GM18517 (cell line): ENCODE data around the gene C18orf63.
"Not testable (repeated sequence)": the region's sequence is repeated elsewhere in the genome, so short reads cannot be mapped to it uniquely, and the experiment has no call there.

ENCODE experiments used
- ATAC-seq: cut with Tn5 transposase; IDR thresholded peaks from one replicate; pipeline ENCODE4 v1.9.1; 2021; ENCODE audit warnings: mild to moderate bottlenecking, moderate library complexity; ENCODE audit not compliant: unreplicated experiment

The C18orf63 gene

DNA sequence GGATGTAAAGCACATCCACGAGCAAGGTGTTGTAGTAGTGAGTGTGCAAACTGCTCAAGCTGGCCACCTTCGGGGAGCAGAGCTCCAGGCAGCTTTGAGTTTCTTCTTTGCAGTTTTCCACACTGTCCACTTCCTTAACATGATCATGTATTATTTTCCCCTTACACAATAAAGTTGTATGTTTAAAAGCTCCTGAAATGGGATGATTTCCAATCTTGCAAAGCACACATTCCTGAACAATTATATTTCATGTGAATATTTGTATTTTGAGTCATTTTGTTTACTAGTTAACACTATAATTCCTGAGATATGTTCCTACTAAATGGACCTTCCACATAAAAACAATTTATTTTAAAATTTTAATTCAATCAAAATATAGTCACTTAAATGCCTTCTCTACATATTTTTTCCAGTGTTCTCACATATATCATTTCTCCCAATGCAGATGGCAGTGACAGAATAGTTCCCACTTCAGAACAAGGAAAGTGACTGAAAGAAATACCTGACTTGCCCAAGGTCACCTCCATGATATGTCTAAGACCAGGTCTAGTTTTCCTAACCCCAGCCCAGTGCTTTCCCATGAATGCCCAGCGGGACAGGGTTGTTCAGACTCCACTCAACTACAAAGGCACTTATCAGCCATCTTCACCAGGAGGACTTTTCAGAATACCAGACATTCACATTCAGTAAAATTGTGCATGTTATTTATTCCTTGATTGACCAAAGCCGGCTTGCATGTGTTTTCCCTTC is 29.4 kb upstream of the C18orf63 start:
- no peak for ATAC-seq

DNA sequence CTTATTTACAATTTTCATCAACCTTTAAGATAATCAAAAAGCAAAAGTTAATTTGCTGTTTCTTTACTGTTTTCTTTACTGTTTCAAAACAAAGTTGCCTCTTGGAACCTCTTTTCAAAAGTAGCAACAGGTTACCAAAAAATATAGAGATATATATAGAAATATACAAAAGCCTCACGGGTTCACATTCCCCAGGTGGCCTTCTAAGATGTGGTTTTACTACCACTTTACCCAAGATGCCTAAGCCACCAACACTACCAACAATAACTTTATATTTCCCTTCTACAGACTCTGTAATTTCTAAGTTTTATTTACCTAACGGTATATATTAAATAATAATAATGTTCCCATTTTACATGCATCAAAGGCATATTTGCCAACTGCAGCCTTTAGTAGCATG is 28.8 kb upstream of the C18orf63 start:
- ATAC-seq = no peak

DNA sequence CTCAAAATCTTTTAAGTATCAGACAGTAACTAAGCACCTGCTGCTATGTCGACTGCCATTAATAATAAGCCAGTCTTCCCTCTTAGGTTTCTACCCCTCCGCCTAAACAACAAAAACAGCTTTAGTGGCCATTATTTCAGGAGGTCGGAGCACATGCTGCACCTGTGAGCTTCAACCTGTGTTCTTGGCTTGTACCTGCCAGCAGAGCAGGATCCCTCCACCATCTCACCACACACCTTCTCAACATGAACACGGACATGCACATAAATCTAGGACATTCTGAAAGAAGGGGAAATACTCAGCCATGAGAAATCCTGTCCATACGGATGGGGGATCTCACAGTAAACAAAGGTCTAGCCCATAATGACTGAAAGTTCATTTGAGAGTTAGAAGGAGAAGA is 27.6 kb upstream of the C18orf63 start:
- no peak for ATAC-seq

DNA sequence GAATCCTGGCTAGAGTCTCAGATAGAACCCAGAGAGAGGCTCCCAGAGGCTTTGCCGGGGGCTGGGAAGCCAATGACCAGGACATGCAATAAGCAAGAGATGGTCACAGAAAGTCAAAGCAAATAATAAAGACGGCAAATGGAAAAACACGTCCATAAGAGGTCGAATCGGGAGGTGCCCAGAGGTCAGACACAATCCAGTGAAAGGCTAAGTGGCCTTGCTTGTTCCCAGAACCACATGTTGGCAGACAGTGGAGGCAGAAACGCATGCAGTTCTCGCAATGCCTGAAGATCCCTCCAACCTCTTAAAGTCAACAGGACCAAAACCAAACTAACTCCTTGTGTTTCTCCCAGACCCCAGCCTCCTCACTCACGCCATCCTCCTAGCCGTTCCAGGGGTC is 26.9 kb upstream of the C18orf63 start:
- ATAC-seq = no peak

DNA sequence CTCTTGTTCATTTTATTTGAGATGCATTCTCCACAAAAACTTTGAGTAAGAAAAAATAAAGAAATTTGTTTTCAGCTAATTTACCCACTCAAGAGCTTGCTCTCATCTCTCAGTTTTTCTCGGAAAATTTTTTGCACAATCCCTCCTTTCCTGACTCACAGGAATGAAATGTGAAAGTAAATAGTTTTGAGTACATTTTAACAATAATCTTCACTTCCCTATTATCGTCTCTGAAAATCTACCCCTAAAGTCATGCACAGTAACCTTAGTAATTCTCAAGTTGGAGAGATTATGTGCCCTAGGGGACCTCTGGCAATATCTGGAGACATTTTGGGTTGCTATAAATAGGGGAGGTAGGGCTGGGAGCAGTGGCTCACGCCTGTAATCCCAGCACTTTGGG is 26.5 kb upstream of the C18orf63 start:
- ATAC-seq = no peak

DNA sequence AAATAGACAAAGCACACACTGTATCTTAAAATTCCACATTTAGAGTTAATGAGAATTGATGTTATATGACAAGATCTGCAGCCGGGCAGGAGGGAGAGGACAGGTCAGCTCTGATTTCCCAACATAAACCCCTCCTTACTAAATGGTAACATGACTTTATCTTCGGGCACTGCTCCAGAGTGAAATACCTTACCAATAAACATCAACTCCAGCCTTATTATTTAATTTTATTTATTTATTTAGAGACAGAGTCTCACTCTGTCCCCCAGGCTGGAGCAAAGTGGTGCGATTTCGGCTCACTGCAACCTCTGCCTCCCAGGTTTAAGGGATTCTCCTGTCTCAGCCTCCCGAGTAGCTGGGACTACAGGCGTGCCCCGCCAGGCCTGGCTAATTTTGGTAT is 25.6 kb upstream of the C18orf63 start:
- no peak for ATAC-seq

DNA sequence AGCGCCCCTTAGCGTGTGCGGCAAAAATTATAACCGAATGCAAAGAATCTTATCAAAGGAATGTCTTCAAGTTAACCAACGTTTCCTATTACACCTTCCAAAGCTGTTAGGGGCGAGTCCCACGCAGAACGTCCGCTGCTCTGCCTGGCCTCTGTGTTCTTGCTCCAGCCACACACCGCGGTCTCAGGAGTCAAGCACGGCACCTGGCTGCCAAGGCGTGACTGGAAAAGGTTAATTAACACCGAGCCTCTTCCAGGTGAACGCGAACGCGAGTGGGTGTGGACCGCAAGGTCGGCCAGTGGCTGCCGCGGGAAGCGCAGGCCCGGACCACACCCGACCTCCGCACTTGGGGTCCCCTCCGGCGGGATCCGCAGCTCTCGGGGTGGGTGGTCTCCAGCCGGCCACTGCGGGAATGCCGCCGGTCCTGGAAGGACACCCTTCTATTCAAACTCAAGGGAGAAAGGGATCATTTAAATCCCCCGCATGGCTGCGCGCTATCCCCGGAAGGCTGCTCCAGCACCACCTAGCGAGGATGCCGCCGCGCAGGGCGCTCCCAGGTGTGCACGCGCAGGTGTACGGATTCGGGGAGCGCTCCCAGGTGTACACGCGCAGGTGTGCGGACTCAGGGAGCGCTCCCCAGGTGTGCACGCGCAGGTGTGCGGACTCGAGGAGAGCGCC is 24.7 kb upstream of the C18orf63 start:
- no peak for ATAC-seq

DNA sequence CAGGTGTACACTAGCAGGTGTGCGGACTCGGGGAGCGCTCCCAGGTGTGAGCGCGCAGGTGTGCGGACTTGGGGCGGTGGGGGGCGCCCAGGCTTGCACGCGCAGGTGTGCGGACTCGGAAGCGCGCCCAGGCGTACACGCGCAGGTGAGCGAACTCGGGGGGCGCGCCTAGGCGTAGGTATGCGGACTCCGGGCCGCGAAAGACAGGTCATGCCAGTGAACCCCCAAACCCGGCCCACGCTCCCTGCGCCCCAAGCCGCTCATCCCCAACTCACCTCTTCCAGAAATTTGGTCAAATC is 24.2 kb upstream of the C18orf63 start:
- no peak for ATAC-seq

DNA sequence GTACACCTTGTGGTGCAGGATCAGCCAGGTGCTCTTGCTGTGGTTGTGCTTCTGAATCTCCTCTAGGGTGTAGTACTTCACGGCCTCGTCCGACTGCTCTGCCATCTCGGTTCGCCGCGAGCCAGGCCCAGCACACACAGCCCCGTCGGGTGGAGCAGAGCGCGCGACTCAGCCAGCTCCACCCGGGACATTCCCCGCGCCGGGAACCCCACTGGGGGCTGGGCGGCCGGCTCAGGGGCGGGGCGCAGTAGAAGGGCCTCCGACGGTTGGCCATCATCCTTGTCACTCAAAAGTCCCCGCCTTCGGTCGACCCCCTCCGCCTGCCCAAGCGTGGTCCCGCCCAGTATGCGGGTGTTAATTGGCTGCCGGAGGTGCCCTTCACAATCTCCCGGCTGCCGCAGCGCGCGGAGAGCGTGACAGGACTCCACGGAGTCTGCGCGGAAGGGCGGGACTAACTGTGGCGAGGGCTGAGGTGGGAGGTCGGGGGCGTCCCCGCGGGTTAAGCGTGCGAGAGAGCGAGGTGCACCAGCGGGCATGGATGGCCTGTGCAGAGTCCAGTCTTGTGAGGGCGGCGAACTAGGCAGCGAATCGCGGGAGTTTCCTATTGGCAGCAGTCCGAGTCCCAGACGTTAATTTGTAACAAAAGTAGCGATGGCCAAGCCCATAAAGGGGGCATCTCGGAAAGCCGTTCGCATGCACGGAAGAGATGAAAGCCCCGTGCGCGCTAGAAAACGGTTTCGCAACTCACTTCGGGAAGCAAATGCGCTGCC is 23.7 kb upstream of the C18orf63 start, which contains the start of gene CYB5A:
CYB5A (minus strand) TSS at position 193 of the 770 bp plus-strand sequence; CDS start at position 105, 88 bp downstream.
- ATAC-seq = peak; percentile 99

DNA sequence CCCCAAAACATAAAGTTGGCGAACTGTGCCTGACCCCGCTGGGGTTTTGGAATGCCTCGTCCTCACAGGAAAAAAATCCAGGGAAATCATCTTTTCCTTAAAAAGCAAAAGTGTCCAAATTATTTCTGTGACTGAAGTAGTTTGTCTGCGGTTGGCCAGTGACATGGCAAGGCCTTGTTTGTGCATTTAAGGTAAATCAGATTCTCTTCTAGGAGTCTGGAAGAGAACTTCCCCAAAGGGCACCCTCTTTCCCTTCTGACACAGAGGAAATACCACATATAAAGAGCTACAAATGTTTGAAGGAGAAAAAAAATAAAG is 23.1 kb upstream of the C18orf63 start:
- no peak for ATAC-seq

DNA sequence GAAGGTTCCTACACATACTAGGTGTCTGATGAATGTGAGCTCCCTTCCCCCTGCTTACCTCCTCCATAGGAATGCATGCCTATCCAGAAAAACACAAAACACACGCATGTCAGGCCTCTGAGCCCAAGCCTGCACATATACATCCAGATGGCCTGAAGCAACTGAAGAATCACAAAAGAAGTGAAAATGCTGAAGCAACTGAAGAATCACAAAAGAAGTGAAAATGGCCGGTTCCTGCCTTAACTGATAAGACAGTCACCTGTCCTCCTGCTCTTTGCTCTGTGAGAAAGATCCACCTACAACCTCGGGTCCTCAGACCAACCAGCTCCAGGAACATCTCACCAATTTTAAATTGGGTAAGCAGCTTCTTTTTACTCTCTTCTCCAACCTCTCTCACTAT is 22.7 kb upstream of the C18orf63 start:
- ATAC-seq = not testable (repeated sequence)

DNA sequence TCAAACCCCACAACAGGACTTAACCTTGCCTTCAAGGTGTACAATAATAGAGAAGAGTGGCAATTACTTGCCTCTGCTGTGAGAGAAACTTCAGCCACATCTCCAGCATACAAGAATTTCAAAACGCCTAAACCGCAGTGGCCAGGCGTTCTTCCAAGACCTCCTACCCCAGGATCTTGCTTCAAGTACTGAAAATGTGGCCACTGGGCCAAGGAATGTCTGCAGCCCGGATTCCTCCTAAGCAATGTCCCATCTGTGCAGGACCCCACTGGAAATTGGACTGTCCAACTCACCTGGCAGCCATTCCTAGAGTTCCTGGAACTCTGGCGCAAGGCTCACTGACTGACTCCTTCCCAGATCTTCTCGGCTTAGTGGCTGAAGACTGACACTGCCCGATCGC is 21.1 kb upstream of the C18orf63 start:
- no peak for ATAC-seq

DNA sequence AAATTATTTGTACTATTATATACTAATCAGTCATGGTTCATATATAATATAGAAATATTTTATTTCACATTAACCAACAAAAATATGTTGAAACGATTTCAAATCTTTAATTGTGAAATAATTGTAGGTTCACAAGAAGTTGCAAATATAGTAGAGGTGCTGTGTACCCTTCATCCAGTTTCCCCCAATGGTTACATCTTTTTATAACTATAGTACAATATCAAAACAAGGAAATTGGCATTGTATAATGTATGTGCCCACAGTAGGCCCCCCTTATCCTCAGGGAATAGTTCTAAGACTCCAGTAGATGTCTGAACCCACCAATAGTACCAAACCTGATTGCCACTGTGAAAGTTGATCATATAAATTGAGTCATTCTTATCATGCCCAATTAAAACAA is 16.5 kb upstream of the C18orf63 start:
- ATAC-seq = no peak

DNA sequence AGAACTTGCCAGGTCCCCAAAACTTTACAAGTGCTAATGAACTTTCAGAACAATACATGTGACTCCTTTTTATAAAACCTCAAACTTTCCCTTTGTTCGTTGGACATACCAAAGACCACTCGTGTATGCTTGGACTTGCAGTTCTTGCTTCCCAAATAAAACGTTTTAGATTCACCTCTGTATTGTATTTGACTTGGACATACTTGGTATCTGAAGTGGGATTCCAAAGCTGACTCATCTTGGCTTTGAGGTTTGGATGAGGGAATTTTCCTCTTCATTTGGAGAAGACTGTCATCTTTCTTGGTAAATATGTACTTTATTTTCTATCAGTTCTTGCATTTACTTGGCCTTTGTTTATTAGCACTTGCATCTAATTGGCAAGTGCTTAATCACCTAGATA is 15.9 kb upstream of the C18orf63 start:
- ATAC-seq = no peak

DNA sequence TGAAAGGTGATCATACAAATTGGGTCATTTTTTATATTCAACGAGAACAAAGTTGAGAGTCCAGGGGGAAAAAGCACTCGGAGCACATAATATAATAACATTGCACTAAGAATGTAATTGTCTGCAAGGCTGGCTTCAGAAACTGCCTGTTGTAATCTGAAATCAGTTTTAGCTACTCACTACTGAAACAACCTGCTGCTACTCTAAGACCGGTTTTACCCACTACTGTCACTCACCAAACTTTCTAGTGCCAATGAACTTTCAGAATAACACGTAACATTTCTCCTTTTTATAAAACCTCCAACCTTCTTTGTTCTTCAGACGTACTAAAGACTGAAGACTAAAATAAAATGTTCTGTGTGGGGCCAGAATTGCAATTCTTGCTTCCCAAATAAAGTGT is 12.3 kb upstream of the C18orf63 start:
- ATAC-seq = no peak

DNA sequence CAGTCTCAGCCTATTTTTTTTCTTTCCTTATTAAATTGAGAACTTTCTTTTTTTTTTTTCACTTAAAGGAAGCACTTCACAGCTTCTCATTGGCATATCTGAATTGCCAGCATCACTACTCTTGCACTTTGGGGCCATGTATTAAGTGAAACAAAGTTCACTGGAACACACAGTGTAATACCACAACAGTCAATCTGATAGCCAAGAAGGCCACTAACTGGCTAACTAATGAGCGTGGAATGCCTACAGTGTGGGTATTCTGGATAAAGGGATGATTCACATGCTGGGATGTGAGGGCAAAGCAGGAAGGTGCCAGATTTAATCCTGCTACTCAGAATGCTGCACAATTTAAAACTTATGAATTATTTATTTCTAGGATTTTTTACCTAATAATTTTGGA is 11.7 kb upstream of the C18orf63 start:
- no peak for ATAC-seq

DNA sequence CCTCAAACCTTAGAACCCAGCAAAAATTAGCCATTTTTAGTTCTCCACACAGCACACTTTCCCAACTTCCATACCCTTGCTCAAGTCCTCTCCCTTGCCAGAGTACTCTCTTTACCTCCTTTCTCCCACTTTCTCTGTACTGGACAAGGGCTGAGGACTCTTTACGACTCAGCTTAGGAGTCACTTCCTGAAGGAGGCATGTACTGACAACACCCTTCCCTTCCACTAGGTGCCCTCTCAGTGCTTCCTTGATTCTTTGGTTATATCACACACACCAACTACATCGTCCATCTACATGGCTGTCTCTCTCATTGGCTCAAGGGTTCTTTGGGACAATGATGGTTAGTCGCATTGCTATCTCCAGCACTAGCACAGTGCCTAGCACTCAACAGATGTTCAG is 5.2 kb upstream of the C18orf63 start:
- ATAC-seq = peak; percentile 91

DNA sequence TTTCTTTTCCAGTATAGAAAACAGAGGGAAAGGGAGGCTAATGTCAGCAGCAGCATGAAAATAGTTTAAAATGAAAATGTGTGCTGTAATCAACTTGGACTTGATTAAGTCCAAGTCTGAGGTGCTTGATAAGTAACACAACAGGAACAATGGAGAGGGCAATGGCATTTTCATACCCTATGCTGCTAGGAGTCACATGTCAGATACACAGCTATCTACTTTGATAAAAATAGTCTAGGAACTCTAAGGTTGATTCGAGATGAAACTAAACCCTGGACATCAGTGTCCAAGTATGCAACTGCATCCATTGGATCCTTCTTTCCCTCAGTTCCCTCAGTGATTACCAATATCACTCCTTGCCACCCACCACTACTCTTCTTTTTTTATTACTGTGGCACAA is 4.6 kb upstream of the C18orf63 start:
- no peak for ATAC-seq

DNA sequence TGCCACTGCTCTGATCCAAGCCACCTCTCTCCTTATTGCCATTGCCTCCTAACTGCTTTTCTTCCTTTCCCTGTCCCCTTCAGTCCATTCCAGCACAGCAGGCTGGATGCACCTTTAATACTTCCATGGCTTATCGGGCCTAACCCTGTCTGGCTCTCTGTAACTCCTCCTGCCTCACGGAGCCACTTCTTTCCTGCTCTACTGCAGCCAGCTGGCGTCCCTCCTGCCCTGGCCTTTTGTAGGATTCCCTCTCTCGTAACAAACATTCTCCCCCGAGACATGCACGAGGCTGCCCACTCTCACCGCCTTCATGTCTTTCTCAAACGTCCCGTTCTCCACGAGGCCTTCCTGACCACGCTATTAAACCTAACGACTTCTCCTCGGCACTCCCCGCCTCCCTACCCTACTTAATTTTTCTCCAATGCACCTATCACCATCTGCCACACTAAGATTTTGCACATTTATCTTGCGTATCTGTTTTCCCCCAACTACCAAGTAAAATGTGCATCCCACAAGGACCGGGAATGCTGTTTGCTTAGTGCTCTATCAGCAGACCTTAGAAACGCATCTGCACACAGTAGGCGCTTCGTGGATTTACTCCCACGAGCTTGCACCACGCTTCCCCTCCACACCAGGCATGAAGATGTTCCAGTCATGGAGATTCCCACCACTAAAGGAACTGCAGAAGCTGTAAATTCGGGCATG is 728 bp upstream of the C18orf63 start:
- no peak for ATAC-seq

DNA sequence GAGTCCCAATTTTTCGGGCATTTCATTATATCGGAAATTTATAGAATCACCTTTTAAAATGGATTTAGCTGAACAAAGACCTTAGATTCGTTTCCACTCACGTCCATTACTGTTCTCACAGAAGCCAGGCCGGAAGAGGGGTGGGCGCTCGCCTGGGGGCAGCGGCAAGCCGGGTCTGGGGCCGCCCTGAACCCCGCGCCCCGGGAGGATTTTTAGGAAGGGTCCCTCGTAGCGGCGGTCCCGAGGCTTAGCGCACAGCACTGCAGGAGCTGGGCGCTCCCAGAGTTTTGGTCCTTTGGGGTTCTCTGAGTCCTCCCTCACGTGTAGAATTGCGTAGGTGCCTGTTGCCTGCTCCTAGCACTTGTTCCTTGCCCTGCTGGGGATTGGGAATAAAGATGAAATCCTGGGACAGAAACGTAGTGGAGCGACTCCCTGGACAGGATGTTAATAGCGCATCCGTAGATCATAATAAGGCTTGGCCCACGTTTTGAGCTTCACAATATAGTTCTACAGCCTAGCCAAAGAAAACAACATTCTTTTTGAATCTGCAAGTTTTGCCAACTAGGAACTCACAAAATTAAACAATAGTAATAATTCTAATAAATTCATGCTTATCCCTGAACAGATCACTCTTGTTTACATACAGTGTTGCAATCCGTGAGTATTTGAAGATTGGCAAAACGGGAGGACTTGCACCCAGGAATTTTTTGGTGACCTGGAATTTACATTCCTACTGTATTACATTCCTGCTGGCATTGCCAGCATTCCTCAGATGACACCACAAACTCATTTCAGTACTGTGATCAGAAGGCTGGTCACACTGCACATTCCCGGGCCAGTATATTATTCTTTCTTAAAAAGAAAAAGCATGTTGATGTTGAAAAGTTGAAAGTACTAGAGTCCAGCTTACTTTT is 875 bp downstream of the C18orf63 start:
- ATAC-seq = no peak

DNA sequence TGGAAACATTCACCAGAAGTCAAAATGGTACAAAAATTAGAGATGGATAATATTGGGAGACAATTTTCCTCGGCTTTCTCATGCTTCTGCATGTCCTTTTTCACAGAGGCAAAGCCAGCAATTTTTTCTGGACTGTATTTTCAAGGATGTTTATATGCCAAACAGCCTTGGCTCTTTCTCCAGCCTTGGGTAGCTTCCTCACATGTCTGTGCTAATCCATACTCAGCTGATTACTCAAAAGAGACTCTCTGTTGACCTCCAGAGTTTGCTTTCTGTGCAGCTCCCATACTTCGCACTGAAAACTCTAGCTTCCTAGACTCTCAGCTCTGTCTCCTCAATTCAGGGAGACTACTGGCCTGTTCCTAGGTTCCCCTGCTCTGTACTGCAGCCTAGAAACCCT is 10.6 kb downstream of the C18orf63 start:
- no peak for ATAC-seq
